Liver (tissue), 9 donors: ENCODE data around the gene GNB1L. TPM values are rescaled to one million over a fixed set of nuclear protein-coding genes. Genes with fewer than 3 reads are reported as not detected.

Source experiments
- DNase-seq: peaks from one replicate; pipeline ENCODE4 v3.0.0-alpha.2; 2017; ENCODE audit warnings: low spot score
- H3K27ac ChIP-seq, 2 donors: one replicate each; pipeline ENCODE4 v1.7.0; 2013; ENCODE audit warnings: inconsistent platforms in 2 of 2, low read length in 2 of 2, control low read depth in 1 of 2, low read depth in 1 of 2, mild to moderate bottlenecking in 1 of 2
- H3K27me3 ChIP-seq, 4 donors: one replicate each; pipeline versions ENCODE4 v1.6.1 to v1.7.0; 2013; ENCODE audit warnings: low read length in 3 of 4, inconsistent platforms in 1 of 4, mild to moderate bottlenecking in 1 of 4, moderate library complexity in 1 of 4; ENCODE audit not compliant: control insufficient read depth in 4 of 4, insufficient read depth in 4 of 4
- H3K36me3 ChIP-seq, 4 donors: one replicate each; pipeline versions ENCODE4 v1.6.1 to v1.7.0; 2013; ENCODE audit warnings: low read length in 3 of 4, mild to moderate bottlenecking in 3 of 4, low read depth in 1 of 4, moderate library complexity in 1 of 4; ENCODE audit not compliant: control insufficient read depth in 4 of 4, insufficient read depth in 3 of 4
- H3K4me1 ChIP-seq, 4 donors: one replicate each; pipeline versions ENCODE4 v1.6.1 to v1.7.0; 2013; ENCODE audit warnings: low read length in 3 of 4, mild to moderate bottlenecking in 3 of 4, moderate library complexity in 1 of 4; ENCODE audit not compliant: control insufficient read depth in 4 of 4, insufficient read depth in 4 of 4
- H3K4me3 ChIP-seq, 3 donors: one replicate each; pipeline versions ENCODE4 v1.6.1 to v1.7.0; 2013; ENCODE audit warnings: low read length in 3 of 3, control low read depth in 1 of 3, low read depth in 1 of 3, mild to moderate bottlenecking in 1 of 3
- H3K9ac ChIP-seq, 2 donors: one replicate each; pipeline ENCODE4 v1.7.0; 2013; ENCODE audit warnings: low read length in 2 of 2, mild to moderate bottlenecking in 2 of 2, moderate library complexity in 2 of 2, control low read depth in 1 of 2, low read depth in 1 of 2
- H3K9me3 ChIP-seq, 4 donors: one replicate each; pipeline versions ENCODE4 v1.6.1 to v1.7.0; 2013; ENCODE audit warnings: low read length in 3 of 4; ENCODE audit not compliant: control insufficient read depth in 4 of 4
- CTCF ChIP-seq: fragments of 150-350 bp; IDR thresholded peaks from 2 replicates; pipeline ENCODE4 v1.5.1; 2017; ENCODE audit warnings: improper control_type of control experiment, low read depth, low read length; ENCODE audit not compliant: missing input control
- EGR1 ChIP-seq, 2 donors: IDR thresholded peaks; 2 replicates each; pipeline ENCODE4 v1.6.1; 2016 to 2018; ENCODE audit warnings: antibody characterized with exemption in 2 of 2, low read depth in 2 of 2
- FOXA1 ChIP-seq: IDR thresholded peaks from 2 replicates; pipeline ENCODE4 v1.6.1; 2016; ENCODE audit warnings: antibody characterized with exemption
- GABPA ChIP-seq, 2 donors: IDR thresholded peaks in 1 of 2; conservative IDR thresholded peaks in 1 of 2; 2 replicates each; pipeline ENCODE4 v1.6.1; 2016; ENCODE audit warnings: antibody characterized with exemption in 2 of 2, mild to moderate bottlenecking in 1 of 2, moderate library complexity in 1 of 2
- HNF4A ChIP-seq, 2 donors: conservative IDR thresholded peaks; 2 replicates each; pipeline ENCODE4 v1.6.1; 2016; ENCODE audit warnings: antibody characterized with exemption in 2 of 2, mild to moderate bottlenecking in 2 of 2
- HNF4G ChIP-seq: IDR thresholded peaks from 2 replicates; pipeline ENCODE4 v1.6.1; 2016; ENCODE audit warnings: antibody characterized with exemption
- NR2F2 ChIP-seq: IDR thresholded peaks from 2 replicates; pipeline ENCODE4 v1.6.1; 2016; ENCODE audit warnings: antibody characterized with exemption
- RAD21 ChIP-seq, 2 donors: IDR thresholded peaks; 2 replicates each; pipeline ENCODE4 v1.6.1; 2016; ENCODE audit warnings: antibody characterized with exemption in 2 of 2, mild to moderate bottlenecking in 2 of 2
- REST ChIP-seq: IDR thresholded peaks from 2 replicates; pipeline ENCODE4 v1.6.1; 2016; ENCODE audit warnings: antibody characterized with exemption, mild to moderate bottlenecking
- RXRA ChIP-seq, 2 donors: IDR thresholded peaks; 2 replicates each; pipeline ENCODE4 v1.6.1; 2017 to 2018; ENCODE audit warnings: antibody characterized with exemption in 2 of 2, mild to moderate bottlenecking in 1 of 2
- SP1 ChIP-seq: IDR thresholded peaks from 2 replicates; pipeline ENCODE4 v1.6.1; 2018; ENCODE audit warnings: antibody characterized with exemption, mild to moderate bottlenecking
- TAF1 ChIP-seq: conservative IDR thresholded peaks from 2 replicates; pipeline ENCODE4 v1.6.1; 2016; ENCODE audit warnings: antibody characterized with exemption, mild to moderate bottlenecking
- YY1 ChIP-seq: IDR thresholded peaks from 2 replicates; pipeline ENCODE4 v1.6.1; 2016; ENCODE audit warnings: antibody characterized with exemption, mild to moderate bottlenecking
- WGBS: extraction: QIAGEN DNeasy Blood & Tissue Kit; methylation state at CpG from one replicate; pipeline ENCODE4 v1.1.7; 2013; 5-methylcytosine and 5-hydroxymethylcytosine counted together
- polyA plus RNA-seq, 2 donors: library from polyadenylated mRNA; stranded (reverse) in 1 of 2; unstranded in 1 of 2; fragments of 200-250 nt in 1 of 2; fragments of >200 nt in 1 of 2; fragmentation: Nextera tagmentation in 1 of 2; extraction: Ambion mirVana in 1 of 2; gene quantifications; one replicate each; pipeline versions ENCODE4 v1.2.1 to v1.2.3, GENCODE V29; 2013 to 2015
- total RNA-seq, 2 donors: library from RNA; depleted of rRNA; stranded (reverse); fragments of >200 nt; gene quantifications; one replicate each; pipeline ENCODE4 v1.2.3, GENCODE V29; 2014
- TF ChIP-seq, protein P1 (sequence below): IDR thresholded peaks from 2 replicates; pipeline ENCODE4 v1.6.1; 2016; ENCODE audit warnings: antibody characterized with exemption
- donor health status: healthy.
- donor health status: healthy.
- donor health status: healthy.
- donor health status: healthy.
- donor health status: healthy.

GNB1L gene
- total and polyA plus RNA-seq, 4 donors, result 1.5 to 3.6 (median 1.9) TPM

GRCh38 chr22:19892257-19892879 lies 37.7 kb upstream of the GNB1L start:
- H3K36me3 ChIP-seq, result peaks cover 2 to 34% (median 11%) of the 10 kb centered on the region in 4 donors

DNA sequence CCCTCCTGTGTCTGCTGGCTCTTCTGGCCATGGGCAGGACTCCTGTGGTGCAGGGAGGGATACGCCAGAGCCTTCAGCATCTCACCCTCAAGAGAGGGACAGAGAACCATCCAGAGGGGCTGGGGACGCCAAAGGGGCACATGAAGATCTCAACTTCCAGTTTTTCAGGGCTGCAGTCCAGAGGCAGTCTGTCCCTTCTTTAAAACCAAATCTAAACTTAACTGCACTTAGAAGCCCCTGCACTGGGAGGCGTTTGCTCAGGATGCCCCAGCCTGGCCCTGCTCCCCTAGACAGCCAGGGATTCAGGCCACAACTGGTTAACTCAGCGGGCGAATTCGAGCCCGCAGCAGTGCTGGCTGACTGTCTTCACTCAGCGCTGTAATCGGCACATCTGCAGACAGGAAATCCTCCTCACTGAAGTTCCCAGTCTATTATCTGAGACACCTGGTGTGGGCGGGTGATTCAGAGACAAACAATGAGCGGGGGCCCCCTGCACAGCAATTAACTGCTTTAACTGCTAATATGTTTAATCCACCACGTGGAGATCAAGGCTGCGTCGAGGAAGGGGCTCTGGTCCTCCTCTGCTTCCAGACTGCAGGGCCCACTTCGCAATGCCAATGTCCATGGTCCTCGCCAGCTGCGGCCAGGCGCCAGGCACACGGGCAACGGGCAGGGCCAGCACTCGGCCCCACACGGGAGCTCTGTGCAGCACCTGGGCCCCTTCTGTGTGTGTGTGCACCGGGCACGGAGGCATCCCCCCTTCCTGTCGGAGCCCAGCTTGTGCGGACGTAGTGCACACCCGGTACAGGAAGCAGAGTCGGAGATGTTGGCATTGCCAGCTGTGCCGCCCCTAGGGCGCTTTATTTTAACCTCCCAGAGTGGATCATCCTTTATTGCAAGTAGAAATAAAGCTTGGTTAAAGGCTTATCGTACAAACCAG lies 36.9 kb upstream of the GNB1L start:
- no peak overlapping the region for H3K4me3 ChIP-seq
- H3K27ac ChIP-seq, result no peak overlapping the region
- no peak for DNase-seq

More at GRCh38 chr22:19892257-19892879, 37.7 kb upstream of the GNB1L start:
- H3K27me3 ChIP-seq, result no peaks in the 10 kb centered on the region
- TF ChIP-seq CTCF (no peak), RXRA (IDR thresholded peaks at IDR 0.05) (no peak), FOXA1 (no peak), EGR1 (IDR thresholded peaks at IDR 0.05; ENCODE audit: low read depth in 2 of 2) (no peak), NR2F2 (peak; percentile 71), YY1 (no peak)
- no peak overlapping the region for H3K9ac ChIP-seq
- H3K4me3 ChIP-seq, result no peak overlapping the region
- 73% methylated on average over 24 of the region's 24 CpGs for WGBS
- peaks cover 0 to 3% (median 0%) of the 10 kb centered on the region in 4 donors for H3K4me1 ChIP-seq
- H3K9me3 ChIP-seq, result no peaks in the 10 kb centered on the region
- H3K27ac ChIP-seq, result no peak overlapping the region
- DNase-seq, result no peak

More for the DNA sequence above, 36.9 kb upstream of the GNB1L start:
- 61% methylated on average over 32 of the region's 32 CpGs for WGBS
- Histone ChIP-seq H3K9me3 (no peaks in the 10 kb centered on the region), H3K36me3 (peaks cover 2 to 36% (median 10%) of the 10 kb centered on the region in 4 donors), H3K9ac (no peak overlapping the region), H3K4me1 (peaks cover 0 to 3% (median 0%) of the 10 kb centered on the region in 4 donors), H3K27me3 (no peaks in the 10 kb centered on the region)
- no peak for TF ChIP-seq HNF4A (conservative IDR thresholded peaks at IDR 0.05)
- TF ChIP-seq HNF4G, result no peak
- no peak for TF ChIP-seq GABPA (IDR thresholded peaks at IDR 0.05 in 1 of 2, conservative IDR thresholded peaks at IDR 0.05 in 1 of 2)
- TF ChIP-seq RXRA (IDR thresholded peaks at IDR 0.05), result no peak
- no peak for TF ChIP-seq YY1
- TF ChIP-seq EGR1 (IDR thresholded peaks at IDR 0.05; ENCODE audit: low read depth in 2 of 2), result no peak
- TF ChIP-seq NR2F2, result no peak
- TF ChIP-seq TAF1, result no peak
- TF ChIP-seq RAD21 (IDR thresholded peaks at IDR 0.05), result no peak
- TF ChIP-seq, protein P1, sequence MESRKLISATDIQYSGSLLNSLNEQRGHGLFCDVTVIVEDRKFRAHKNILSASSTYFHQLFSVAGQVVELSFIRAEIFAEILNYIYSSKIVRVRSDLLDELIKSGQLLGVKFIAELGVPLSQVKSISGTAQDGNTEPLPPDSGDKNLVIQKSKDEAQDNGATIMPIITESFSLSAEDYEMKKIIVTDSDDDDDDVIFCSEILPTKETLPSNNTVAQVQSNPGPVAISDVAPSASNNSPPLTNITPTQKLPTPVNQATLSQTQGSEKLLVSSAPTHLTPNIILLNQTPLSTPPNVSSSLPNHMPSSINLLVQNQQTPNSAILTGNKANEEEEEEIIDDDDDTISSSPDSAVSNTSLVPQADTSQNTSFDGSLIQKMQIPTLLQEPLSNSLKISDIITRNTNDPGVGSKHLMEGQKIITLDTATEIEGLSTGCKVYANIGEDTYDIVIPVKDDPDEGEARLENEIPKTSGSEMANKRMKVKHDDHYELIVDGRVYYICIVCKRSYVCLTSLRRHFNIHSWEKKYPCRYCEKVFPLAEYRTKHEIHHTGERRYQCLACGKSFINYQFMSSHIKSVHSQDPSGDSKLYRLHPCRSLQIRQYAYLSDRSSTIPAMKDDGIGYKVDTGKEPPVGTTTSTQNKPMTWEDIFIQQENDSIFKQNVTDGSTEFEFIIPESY, result no peak
- TF ChIP-seq FOXA1, result no peak
- no peak for TF ChIP-seq REST
- TF ChIP-seq SP1, result no peak
